K562 (cell line): ENCODE data around the gene HACD1. TPM values are rescaled to one million over a fixed set of nuclear protein-coding genes. Genes with fewer than 3 reads are reported as not detected.
A peak's percentile ranks its signal among the peaks of the same experiment; 100 is the strongest.

Experiments used
- AFF1 ChIP-seq, 2 experiments: fragments of 450-650 bp; IDR thresholded peaks; 2 replicates each; pipeline ENCODE4 v1.6.1; 2018; ENCODE audit warnings: mild to moderate bottlenecking in 2 of 2, low read depth in 1 of 2; ENCODE audit not compliant: partially characterized antibody in 2 of 2
- ASH1L ChIP-seq: fragments of 450-650 bp; IDR thresholded peaks from 2 replicates; pipeline ENCODE4 v1.6.1; 2018; ENCODE audit warnings: borderline replicate concordance, mild to moderate bottlenecking, low read depth; ENCODE audit not compliant: partially characterized antibody
- CREB5 ChIP-seq: fragments of 250-450 bp; sonication (Bioruptor Pico); IDR thresholded peaks from 2 replicates; pipeline ENCODE4 v1.5.0; 2020; ENCODE audit warnings: mild to moderate bottlenecking
- DACH1 ChIP-seq: fragments of 450-650 bp; IDR thresholded peaks from 2 replicates; pipeline ENCODE4 v1.6.1; 2018; ENCODE audit not compliant: partially characterized antibody
- ETS1 ChIP-seq: conservative IDR thresholded peaks from 2 replicates; pipeline ENCODE4 v1.6.1; 2011; ENCODE audit warnings: low read depth, mild to moderate bottlenecking, low read length; ENCODE audit not compliant: control insufficient read depth
- HMG20B ChIP-seq: fragments of 250-450 bp; sonication (Bioruptor Pico); IDR thresholded peaks from 2 replicates; pipeline ENCODE4 v1.5.0; 2021; ENCODE audit warnings: mild to moderate bottlenecking
- PYGO2 ChIP-seq: fragments of 450-650 bp; IDR thresholded peaks from 2 replicates; pipeline ENCODE4 v1.6.1; 2016; ENCODE audit warnings: mild to moderate bottlenecking, missing genetic modification characterization, moderate library complexity, missing compliant biosample characterization
- SMARCE1 ChIP-seq: fragments of 450-650 bp; IDR thresholded peaks from 2 replicates; pipeline ENCODE4 v1.7.1; 2016; ENCODE audit warnings: mild to moderate bottlenecking
- SOX6 ChIP-seq: fragments of 450-650 bp; IDR thresholded peaks from 2 replicates; pipeline ENCODE4 v1.6.1; 2014; ENCODE audit warnings: mild to moderate bottlenecking
- TCF7 ChIP-seq: sonication (generic); IDR thresholded peaks from 2 replicates; pipeline ENCODE4 v1.6.1; 2016; ENCODE audit warnings: antibody characterized with exemption, borderline replicate concordance
- TEAD4 ChIP-seq, 2 experiments: sonication (generic) in 1 of 2; formaldehyde crosslinking in 1 of 2; IDR thresholded peaks; 2 replicates each; pipeline versions ENCODE4 v1.6.1 to v1.8.0; 2012 to 2022; ENCODE audit warnings: borderline replicate concordance in 1 of 2, inconsistent platforms in 1 of 2, low read length in 1 of 2, mild to moderate bottlenecking in 1 of 2, missing genetic modification reagents in 1 of 2
- ZHX1 ChIP-seq: fragments of 150-350 bp; conservative IDR thresholded peaks from 2 replicates; pipeline ENCODE4 v1.6.1; 2014; ENCODE audit warnings: low read length
- ZNF408 ChIP-seq: fragments of 250-450 bp; sonication (Bioruptor Pico); IDR thresholded peaks from 2 replicates; pipeline ENCODE4 v1.4.0; 2020; ENCODE audit warnings: low read depth, mild to moderate bottlenecking, moderate library complexity
- ZNF511 ChIP-seq: sonication (generic); formaldehyde crosslinking; IDR thresholded peaks from 2 replicates; pipeline ENCODE4 v1.8.0; 2022; ENCODE audit warnings: mild to moderate bottlenecking, missing genetic modification reagents
- polyA plus RNA-seq, 8 experiments: library from polyadenylated mRNA; depleted of rRNA in 4 of 8; stranded (reverse) in 5 of 8; unstranded in 3 of 8; fragments of >200 nt; fragmentation: Nextera tagmentation in 2 of 8; fragmentation: Illumina TruSeq in 1 of 8; extraction: Ambion mirVana in 2 of 8; extraction: Trizol in 1 of 8; gene quantifications; 2 replicates each; pipeline versions ENCODE4 v1.2.1 to v1.2.3, GENCODE V29; 2011 to 2014; ENCODE audit warnings: inconsistent platforms in 1 of 8, missing spikeins in 1 of 8
- total RNA-seq, 7 experiments: library from RNA; depleted of rRNA in 6 of 7; stranded (reverse); fragments of >200 nt in 6 of 7; fragmentation: Illumina TruSeq in 2 of 7; extraction: Trizol in 2 of 7; gene quantifications; 2 replicates each; pipeline versions ENCODE4 v1.2.1 to v1.2.3, GENCODE V29; 2011 to 2021; ENCODE audit warnings: low replicate concordance in 1 of 7

The HACD1 gene
- total and polyA plus RNA-seq, 9 of the 15 experiments (the other 6 are each of a cell fraction or from before 2014, with no cell fraction given), result 0.99 to 4.5 (median 2.4) TPM

- TF ChIP-seq AFF1 (IDR thresholded peaks at IDR 0.05; ENCODE audit: low read depth in 1 of 2, partially characterized antibody in 2 of 2) (peak; percentile 56 to 67), ASH1L (peak; percentile 37), ZNF408 (CRISPR knock-in tag) (no peak), ZHX1 (no peak), HMG20B (CRISPR knock-in tag) (no peak), TCF7 (no peak), TEAD4 (IDR thresholded peaks at IDR 0.05; ENCODE audit: low read length) (peak; percentile 73), TEAD4 (CRISPR knock-in tag; IDR thresholded peaks at IDR 0.05; ENCODE audit: borderline replicate concordance) (no peak), SOX6 (peak; percentile 87), ZNF511 (no peak), PYGO2 (tag) (0 out of 2 replicates have a peak, but pooled peaks have one; percentile 20), DACH1 (peak; percentile 31), SMARCE1 (peak; percentile 97), CREB5 (CRISPR knock-in tag) (no peak), ETS1 (no peak)
- TF ChIP-seq, all 486 proteins: peak for 59
These were observed 38.5 kb upstream of the HACD1 start (continued) for GRCh38 chr10:17655567-17656146.
